HCT116 (cell line): ENCODE results near the gene HTR3B. TPM values are rescaled to one million over a fixed set of nuclear protein-coding genes. Genes with fewer than 3 reads are reported as not detected.

Experiments used
- ATAC-seq: fragments of 200-7000 bp; cut with Tn5 transposase; 2 replicates; pipeline ENCODE4 v1.9.1; 2020; ENCODE audit warnings: mild to moderate bottlenecking, moderate library complexity
- BruUV-seq: library from RNA; stranded (reverse); fragments of 400-500 nt; replicated peaks from 2 replicates; lab custom pipeline; 2021; lab: Mats Ljungman, UMichigan
- CTCF ChIA-PET: fragments of 300-600 bp; sonication (Branson Sonifier 250); formaldehyde crosslinking; loops from one replicate; lab custom pipeline; 2021; ENCODE audit warnings: antibody characterized with exemption; lab: Charles Lee
- POLR2A ChIA-PET: fragments of 300-600, 350-600 bp; sonication (Branson Sonifier 250); formaldehyde crosslinking; loops from one replicate; lab custom pipeline; 2021; ENCODE audit warnings: antibody characterized with exemption; lab: Charles Lee
- RAD21 ChIA-PET, 2 experiments: fragments of 300-600 bp; sonication (Branson Sonifier 250); formaldehyde crosslinking; loops; one replicate each; lab custom pipeline; 2023; ENCODE audit warnings: low total read pairs in 2 of 2; ENCODE audit not compliant: uncharacterized antibody in 2 of 2, unreplicated experiment in 2 of 2, low non-redundant PET in 1 of 2; lab: Charles Lee
- DNase-seq: peaks from one replicate; pipeline ENCODE4 v3.0.0-alpha.2; 2010; ENCODE audit warnings: low read depth, low spot score
- H2AFZ ChIP-seq: fragments of 200-600 bp; shearing (Covaris generic), sonication (generic); 2 replicates; pipeline ENCODE4 v1.6.1; 2017; ENCODE audit warnings: low read depth, mixed run types, mixed read lengths, antibody characterized with exemption, low read length; ENCODE audit not compliant: poor library complexity, severe bottlenecking
- H3K27ac ChIP-seq: 2 replicates; pipeline ENCODE4 v1.5.1; 2012; ENCODE audit warnings: low read depth, low read length
- H3K27me3 ChIP-seq: fragments of 200-600 bp; sonication (generic); 2 replicates; pipeline ENCODE4 v1.6.1; 2016; ENCODE audit warnings: mixed run types, low read length, mixed read lengths; ENCODE audit not compliant: insufficient read depth
- H3K36me3 ChIP-seq, 2 experiments: fragments of 200-500 bp in 1 of 2; fragments of 200-600 bp in 1 of 2; sonication (Bioruptor generic) in 1 of 2; sonication (generic) in 1 of 2; 2 replicates each; pipeline versions ENCODE4 v1.5.1 to v1.6.1; 2014 to 2016; ENCODE audit warnings: low read length in 2 of 2, inconsistent platforms in 1 of 2, mixed read lengths in 1 of 2, mixed run types in 1 of 2; ENCODE audit not compliant: insufficient read depth in 2 of 2, control insufficient read depth in 1 of 2
- H3K4me1 ChIP-seq, 2 experiments: fragments of 200-600 bp in 1 of 2; sonication (generic) in 1 of 2; 2 replicates each; pipeline versions ENCODE4 v1.5.1 to v1.6.1; 2012 to 2017; ENCODE audit warnings: low read length in 2 of 2, inconsistent platforms in 1 of 2, mild to moderate bottlenecking in 1 of 2, mixed read lengths in 1 of 2, mixed run types in 1 of 2, moderate library complexity in 1 of 2; ENCODE audit not compliant: insufficient read depth in 2 of 2, control insufficient read depth in 1 of 2
- H3K4me2 ChIP-seq: fragments of 200-600 bp; sonication (generic); 2 replicates; pipeline ENCODE4 v1.6.1; 2017; ENCODE audit warnings: mixed run types, low read length, mixed read lengths
- H3K4me3 ChIP-seq, 2 experiments: fragments of 200-600 bp in 1 of 2; sonication (generic) in 1 of 2; replicated peaks in 1 of 2; 2 replicates each; pipeline ENCODE4 v1.5.1; 2011 to 2016; ENCODE audit warnings: low read length in 2 of 2, control low read depth in 1 of 2, low read depth in 1 of 2, mild to moderate bottlenecking in 1 of 2, mixed read lengths in 1 of 2, mixed run types in 1 of 2
- H3K79me2 ChIP-seq: fragments of 200-600 bp; sonication (generic); 2 replicates; pipeline ENCODE4 v1.6.1; 2017; ENCODE audit warnings: mild to moderate bottlenecking, mixed run types, low read length, moderate library complexity, mixed read lengths; ENCODE audit not compliant: insufficient read depth
- H3K9ac ChIP-seq: fragments of 200-600 bp; sonication (generic); 2 replicates; pipeline ENCODE4 v1.6.1; 2016; ENCODE audit warnings: low read length, mixed read lengths
- H3K9me2 ChIP-seq: fragments of 200-600 bp; sonication (generic), shearing (Covaris generic); 2 replicates; pipeline ENCODE4 v1.6.1; 2017; ENCODE audit warnings: mixed run types, mild to moderate bottlenecking, moderate library complexity; ENCODE audit not compliant: insufficient read depth
- H3K9me3 ChIP-seq, 2 experiments: fragments of 200-500 bp in 1 of 2; fragments of 200-600 bp in 1 of 2; sonication (Bioruptor generic) in 1 of 2; sonication (generic) in 1 of 2; 2 replicates each; pipeline ENCODE4 v1.6.1; 2014 to 2017; ENCODE audit warnings: low read length in 2 of 2, mixed read lengths in 2 of 2, inconsistent platforms in 1 of 2, low read depth in 1 of 2, mild to moderate bottlenecking in 1 of 2, mixed run types in 1 of 2, moderate library complexity in 1 of 2; ENCODE audit not compliant: control insufficient read depth in 1 of 2, insufficient read depth in 1 of 2
- H4K20me1 ChIP-seq: fragments of 200-600 bp; sonication (generic), shearing (Covaris generic); 2 replicates; pipeline ENCODE4 v1.6.1; 2017; ENCODE audit warnings: mixed run types, mild to moderate bottlenecking, moderate library complexity; ENCODE audit not compliant: insufficient read depth
- ATF3 ChIP-seq: IDR thresholded peaks from 2 replicates; pipeline ENCODE4 v1.6.1; 2012
- EZH2 ChIP-seq: fragments of 200-600 bp; sonication (generic); IDR thresholded peaks from 2 replicates; pipeline ENCODE4 v1.6.1; 2017; ENCODE audit warnings: antibody characterized with exemption, mixed run types
- EZH2phosphoT487 ChIP-seq: fragments of 200-600 bp; IDR thresholded peaks from 2 replicates; pipeline ENCODE4 v1.6.1; 2018; ENCODE audit warnings: antibody characterized with exemption, borderline replicate concordance
- RAD21 ChIP-seq: IDR thresholded peaks from 2 replicates; pipeline ENCODE4 v1.6.1; 2012; ENCODE audit warnings: low read depth, mild to moderate bottlenecking
- ZNF274 ChIP-seq: fragments of 200-500 bp; sonication (Bioruptor generic); IDR thresholded peaks from 2 replicates; pipeline ENCODE4 v1.6.1; 2014; ENCODE audit warnings: mild to moderate bottlenecking, low read depth, low read length, inconsistent platforms
- intact Hi-C: fragments of 100-400 bp; cut with micrococcal nuclease; formaldehyde crosslinking; loops from 2 replicates; pipeline ENCODE4 v1.10.0; 2022
- total RNA-seq: library from RNA; stranded (reverse); gene quantifications from one replicate; pipeline ENCODE4 v1.2.1, GENCODE V29; 2021; ENCODE audit not compliant: unreplicated experiment
- TF ChIP-seq, protein P1 (sequence below), 3 experiments: fragments of 200-600 bp in 1 of 3; sonication (generic) in 1 of 3; IDR thresholded peaks in 2 of 3; conservative IDR thresholded peaks in 1 of 3; 2 replicates each; pipeline ENCODE4 v1.5.1; 2012 to 2017; ENCODE audit warnings: low read depth in 2 of 3, low read length in 2 of 3, antibody characterized with exemption in 1 of 3, borderline replicate concordance in 1 of 3, control low read depth in 1 of 3, mild to moderate bottlenecking in 1 of 3, mixed read lengths in 1 of 3, mixed run types in 1 of 3, moderate library complexity in 1 of 3; ENCODE audit not compliant: insufficient read depth in 1 of 3
- TF ChIP-seq, protein P2 (sequence below): IDR thresholded peaks from 2 replicates; pipeline ENCODE4 v1.6.1; 2012; ENCODE audit warnings: low read depth

HTR3B gene
- total RNA-seq, 1 experiment from 2014 or later = not detected

- H3K4me2 ChIP-seq = no peak overlapping the region
- ChIA-PET POLR2A (interaction anchor here (1.1 kb wide), 1 partner anchor 21 kb away, joined by 3 read pairs; the partner anchor contains the start of gene USP28), RAD21 (interaction anchor here (0.8 to 2.0 kb wide), 4 partner anchors 79 to 365 kb away, joined by 3 to 10 read pairs (median 6); partner anchors contain the start of gene HTR3A (in 1 of the 2)), CTCF (interaction anchor here (0.6 to 4.4 kb wide), 13 partner anchors 10 to 371 kb away, joined by 3 to 72 read pairs (median 6); partner anchors contain the start of genes HTR3A, HTR3B and USP28)
- DNase-seq (peak; percentile 10), ATAC-seq (peak; percentile 91)
- no peaks in the 10 kb centered on the region for H3K79me2 ChIP-seq
- no peaks in the 10 kb centered on the region for H3K36me3 ChIP-seq
- H3K4me1 ChIP-seq = no peaks in the 10 kb centered on the region
- H3K27me3 ChIP-seq = 0 out of 2 replicates have a peak, but pooled peaks cover 5% of the 10 kb centered on the region
- no peaks in the 10 kb centered on the region for H3K9me2 ChIP-seq
- H4K20me1 ChIP-seq = no peaks in the 10 kb centered on the region
- H3K27ac ChIP-seq = no peak overlapping the region
- no peak overlapping the region for H3K4me3 ChIP-seq
- TF ChIP-seq RAD21 (peak; percentile 79), EZH2 (no peak)
- TF ChIP-seq, protein P1, sequence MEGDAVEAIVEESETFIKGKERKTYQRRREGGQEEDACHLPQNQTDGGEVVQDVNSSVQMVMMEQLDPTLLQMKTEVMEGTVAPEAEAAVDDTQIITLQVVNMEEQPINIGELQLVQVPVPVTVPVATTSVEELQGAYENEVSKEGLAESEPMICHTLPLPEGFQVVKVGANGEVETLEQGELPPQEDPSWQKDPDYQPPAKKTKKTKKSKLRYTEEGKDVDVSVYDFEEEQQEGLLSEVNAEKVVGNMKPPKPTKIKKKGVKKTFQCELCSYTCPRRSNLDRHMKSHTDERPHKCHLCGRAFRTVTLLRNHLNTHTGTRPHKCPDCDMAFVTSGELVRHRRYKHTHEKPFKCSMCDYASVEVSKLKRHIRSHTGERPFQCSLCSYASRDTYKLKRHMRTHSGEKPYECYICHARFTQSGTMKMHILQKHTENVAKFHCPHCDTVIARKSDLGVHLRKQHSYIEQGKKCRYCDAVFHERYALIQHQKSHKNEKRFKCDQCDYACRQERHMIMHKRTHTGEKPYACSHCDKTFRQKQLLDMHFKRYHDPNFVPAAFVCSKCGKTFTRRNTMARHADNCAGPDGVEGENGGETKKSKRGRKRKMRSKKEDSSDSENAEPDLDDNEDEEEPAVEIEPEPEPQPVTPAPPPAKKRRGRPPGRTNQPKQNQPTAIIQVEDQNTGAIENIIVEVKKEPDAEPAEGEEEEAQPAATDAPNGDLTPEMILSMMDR (IDR thresholded peaks at IDR 0.05 in 2 of 3, conservative IDR thresholded peaks at IDR 0.05 in 1 of 3; ENCODE audit: borderline replicate concordance in 1 of 3, insufficient read depth in 1 of 3, low read depth in 2 of 3, low read length in 2 of 3) = peak; percentile 67 to 85 (median 75)
- no peaks in the 10 kb centered on the region for H3K9me3 ChIP-seq
- BruUV-seq = no TSS peak
- no peak overlapping the region for H3K9ac ChIP-seq
- intact Hi-C loops = loop anchor here (1.0 to 5.0 kb wide), 5 partner anchors 81 to 366 kb away; partner anchors contain the start of gene HTR3A
- H2AFZ ChIP-seq = no peak overlapping the region
Observed at GRCh38 chr11:113896156-113896879, 8.3 kb upstream of the HTR3B start.

DNA sequence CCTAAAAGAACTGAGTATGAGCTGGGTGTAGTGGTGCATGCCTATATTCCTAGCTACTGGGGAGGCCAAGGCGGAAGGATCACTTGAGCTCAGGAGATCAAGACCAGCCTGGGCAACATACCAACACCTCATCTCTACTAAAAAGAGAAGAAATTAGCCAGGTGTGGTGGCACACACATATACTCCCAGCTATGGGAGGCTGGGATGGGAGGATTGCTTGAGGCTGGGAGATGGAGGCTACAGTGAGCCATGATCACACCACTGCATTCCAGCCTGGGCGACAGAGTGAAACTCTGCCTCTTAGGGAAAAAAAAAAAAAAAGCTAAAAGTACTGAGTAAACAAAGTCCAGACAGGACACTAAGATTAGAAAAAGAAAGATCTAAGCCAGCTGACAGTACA lies 3.5 kb upstream of the HTR3B start:
- H3K4me3 ChIP-seq = no peak overlapping the region
- no peaks in the 10 kb centered on the region for H3K9me3 ChIP-seq
- no peaks in the 10 kb centered on the region for H3K4me1 ChIP-seq
- ChIA-PET POLR2A (no interaction called here), RAD21 (no interaction called here), CTCF (no interaction called here)
- H3K27me3 ChIP-seq = 0 out of 2 replicates have a peak, but pooled peaks cover 5% of the 10 kb centered on the region
- H3K9me2 ChIP-seq = no peaks in the 10 kb centered on the region
- H4K20me1 ChIP-seq = no peaks in the 10 kb centered on the region
- H3K36me3 ChIP-seq = no peaks in the 10 kb centered on the region
- no peak overlapping the region for H3K9ac ChIP-seq
- DNase-seq (no peak), ATAC-seq (no peak)
- no peak overlapping the region for H2AFZ ChIP-seq
- BruUV-seq = no TSS peak
- H3K79me2 ChIP-seq = no peaks in the 10 kb centered on the region
- intact Hi-C loops = loop anchor here (10.0 kb wide), 1 partner anchor 264 kb away; no protein-coding TSS in a partner anchor
- no peak overlapping the region for H3K27ac ChIP-seq
- H3K4me2 ChIP-seq = no peak overlapping the region
- no peak for TF ChIP-seq RAD21
- TF ChIP-seq EZH2phosphoT487 = no peak
- TF ChIP-seq, protein P2, sequence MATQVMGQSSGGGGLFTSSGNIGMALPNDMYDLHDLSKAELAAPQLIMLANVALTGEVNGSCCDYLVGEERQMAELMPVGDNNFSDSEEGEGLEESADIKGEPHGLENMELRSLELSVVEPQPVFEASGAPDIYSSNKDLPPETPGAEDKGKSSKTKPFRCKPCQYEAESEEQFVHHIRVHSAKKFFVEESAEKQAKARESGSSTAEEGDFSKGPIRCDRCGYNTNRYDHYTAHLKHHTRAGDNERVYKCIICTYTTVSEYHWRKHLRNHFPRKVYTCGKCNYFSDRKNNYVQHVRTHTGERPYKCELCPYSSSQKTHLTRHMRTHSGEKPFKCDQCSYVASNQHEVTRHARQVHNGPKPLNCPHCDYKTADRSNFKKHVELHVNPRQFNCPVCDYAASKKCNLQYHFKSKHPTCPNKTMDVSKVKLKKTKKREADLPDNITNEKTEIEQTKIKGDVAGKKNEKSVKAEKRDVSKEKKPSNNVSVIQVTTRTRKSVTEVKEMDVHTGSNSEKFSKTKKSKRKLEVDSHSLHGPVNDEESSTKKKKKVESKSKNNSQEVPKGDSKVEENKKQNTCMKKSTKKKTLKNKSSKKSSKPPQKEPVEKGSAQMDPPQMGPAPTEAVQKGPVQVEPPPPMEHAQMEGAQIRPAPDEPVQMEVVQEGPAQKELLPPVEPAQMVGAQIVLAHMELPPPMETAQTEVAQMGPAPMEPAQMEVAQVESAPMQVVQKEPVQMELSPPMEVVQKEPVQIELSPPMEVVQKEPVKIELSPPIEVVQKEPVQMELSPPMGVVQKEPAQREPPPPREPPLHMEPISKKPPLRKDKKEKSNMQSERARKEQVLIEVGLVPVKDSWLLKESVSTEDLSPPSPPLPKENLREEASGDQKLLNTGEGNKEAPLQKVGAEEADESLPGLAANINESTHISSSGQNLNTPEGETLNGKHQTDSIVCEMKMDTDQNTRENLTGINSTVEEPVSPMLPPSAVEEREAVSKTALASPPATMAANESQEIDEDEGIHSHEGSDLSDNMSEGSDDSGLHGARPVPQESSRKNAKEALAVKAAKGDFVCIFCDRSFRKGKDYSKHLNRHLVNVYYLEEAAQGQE = no peak
- TF ChIP-seq, protein P1 (IDR thresholded peaks at IDR 0.05 in 2 of 3, conservative IDR thresholded peaks at IDR 0.05 in 1 of 3; ENCODE audit: borderline replicate concordance in 1 of 3, insufficient read depth in 1 of 3, low read depth in 2 of 3, low read length in 2 of 3) = no peak
- no peak for TF ChIP-seq ZNF274
- no peak for TF ChIP-seq ATF3
